HG02840 (cell line): Measurements from ENCODE around the gene MTMR6.

Experiments used
- ATAC-seq: cut with Tn5 transposase; IDR thresholded peaks from one replicate; pipeline ENCODE4 v1.9.1; 2021; ENCODE audit warnings: mild to moderate bottlenecking, moderate library complexity, moderate number of reproducible peaks; ENCODE audit not compliant: unreplicated experiment, low FRiP score

The MTMR6 gene

DNA sequence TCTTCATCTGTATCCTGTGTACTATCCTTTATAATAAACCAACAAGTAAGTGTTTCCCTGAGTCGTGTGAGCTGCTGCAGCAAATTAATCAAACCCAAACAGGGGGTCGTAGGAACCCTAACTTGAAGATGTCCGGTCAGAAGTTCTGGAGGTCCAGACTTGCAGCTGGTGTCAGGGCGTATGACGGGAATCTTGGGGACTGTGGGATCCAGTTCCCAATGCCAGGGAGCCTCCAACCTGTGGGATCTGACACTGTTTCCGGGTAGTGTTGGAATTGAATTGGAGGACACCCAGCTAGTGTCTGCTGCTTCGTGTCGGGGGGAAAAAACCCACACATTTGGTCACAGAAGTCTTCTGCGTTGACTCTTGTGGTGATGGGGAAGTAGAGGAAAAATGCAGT, 63.1 kb downstream of the MTMR6 start:
- ATAC-seq, result no peak

DNA sequence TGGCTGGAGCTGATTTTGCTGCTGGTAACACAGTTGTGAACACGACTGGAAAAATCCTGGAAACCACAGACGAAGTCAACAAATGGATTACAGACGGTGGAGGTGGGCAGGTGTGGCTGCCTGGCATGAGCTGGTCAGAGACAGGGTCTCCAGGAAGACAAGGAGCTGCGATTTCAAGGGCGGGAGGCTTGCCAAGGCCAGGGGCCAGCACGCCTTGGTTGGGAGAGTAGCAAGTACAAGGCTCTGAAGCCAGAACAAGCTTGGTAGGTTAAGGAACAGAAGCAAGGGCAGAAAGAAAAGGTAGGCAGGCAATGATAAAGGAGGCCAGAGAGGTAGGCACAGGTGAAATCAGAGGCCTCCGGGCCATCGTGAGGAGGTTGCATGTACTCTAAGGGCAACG, 64.5 kb downstream of the MTMR6 start:
- ATAC-seq, result no peak

DNA sequence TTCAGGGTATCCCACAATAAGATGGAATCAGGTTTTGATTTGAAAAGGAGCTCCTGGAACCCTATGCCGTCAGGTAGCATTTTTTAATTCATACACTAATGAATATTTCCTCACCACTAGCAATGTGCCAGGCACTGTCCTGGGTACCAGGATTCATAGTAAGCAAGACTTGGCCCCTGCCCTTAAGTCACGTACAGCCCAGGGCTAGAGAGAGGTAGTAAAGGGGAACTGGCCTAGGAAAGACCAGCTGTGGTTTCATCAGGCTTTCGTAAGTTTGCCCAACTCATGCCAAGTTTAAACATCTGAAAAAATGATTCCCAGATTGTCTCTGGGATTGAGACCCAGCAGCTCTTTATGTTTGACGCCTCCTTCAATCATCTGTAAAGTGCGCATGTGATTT, 69.3 kb downstream of the MTMR6 start:
- no peak for ATAC-seq

DNA sequence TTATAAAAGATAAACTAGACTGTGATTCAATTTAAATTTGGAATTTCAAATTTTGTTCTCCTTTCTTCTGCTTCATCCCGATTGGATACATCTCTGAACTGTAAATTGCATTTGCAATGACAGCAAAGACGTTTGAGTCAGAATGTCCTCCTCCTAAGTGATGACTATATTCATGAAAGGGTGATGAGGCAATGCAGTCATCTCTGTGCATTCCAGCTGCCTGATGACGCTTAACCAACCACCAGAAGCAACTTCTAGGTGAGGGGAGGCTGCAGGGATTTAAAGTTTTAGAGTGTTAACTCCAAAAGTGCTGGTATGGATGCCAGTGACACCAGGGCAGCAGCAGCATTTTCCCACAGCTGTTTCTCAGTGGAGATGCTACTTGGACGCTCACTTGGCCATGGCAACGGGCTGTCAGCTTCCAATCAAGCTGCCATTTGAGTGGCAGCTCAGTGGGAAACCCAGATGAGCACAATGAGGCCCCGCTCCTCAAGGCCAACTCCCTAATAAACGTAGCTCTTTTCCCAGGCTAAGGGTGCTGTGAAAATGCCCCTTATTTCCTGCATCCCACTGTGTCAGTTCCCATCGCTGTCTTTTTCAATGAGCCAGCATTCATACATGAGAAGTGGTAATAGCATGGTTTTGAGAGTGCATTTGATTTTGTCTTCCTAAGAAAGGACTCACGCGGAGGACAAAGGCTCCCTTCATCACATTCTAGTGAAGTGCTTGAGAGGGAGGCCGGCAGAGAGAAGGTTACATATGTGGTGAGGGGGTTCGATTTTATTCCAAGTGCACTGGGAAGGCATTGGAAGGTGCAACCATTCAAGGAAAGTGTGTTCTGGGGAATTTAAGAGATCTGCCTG, 70.0 kb downstream of the MTMR6 start:
- ATAC-seq, result no peak

DNA sequence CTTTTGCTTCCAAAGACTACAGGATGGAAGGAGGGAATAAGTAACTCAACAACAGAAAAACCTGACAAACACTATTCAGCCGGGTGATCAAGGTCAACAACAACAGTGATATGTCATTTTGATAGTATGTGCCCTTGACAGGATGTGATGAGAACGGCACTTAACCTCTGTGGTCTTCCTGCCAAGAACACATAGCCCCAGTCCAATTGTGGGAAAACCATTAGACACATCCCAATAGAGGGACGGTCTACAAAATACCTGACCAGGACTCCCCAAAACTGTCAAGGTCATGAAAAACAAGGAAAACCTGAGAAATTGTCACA, 72.1 kb downstream of the MTMR6 start:
- ATAC-seq, result no peak

DNA sequence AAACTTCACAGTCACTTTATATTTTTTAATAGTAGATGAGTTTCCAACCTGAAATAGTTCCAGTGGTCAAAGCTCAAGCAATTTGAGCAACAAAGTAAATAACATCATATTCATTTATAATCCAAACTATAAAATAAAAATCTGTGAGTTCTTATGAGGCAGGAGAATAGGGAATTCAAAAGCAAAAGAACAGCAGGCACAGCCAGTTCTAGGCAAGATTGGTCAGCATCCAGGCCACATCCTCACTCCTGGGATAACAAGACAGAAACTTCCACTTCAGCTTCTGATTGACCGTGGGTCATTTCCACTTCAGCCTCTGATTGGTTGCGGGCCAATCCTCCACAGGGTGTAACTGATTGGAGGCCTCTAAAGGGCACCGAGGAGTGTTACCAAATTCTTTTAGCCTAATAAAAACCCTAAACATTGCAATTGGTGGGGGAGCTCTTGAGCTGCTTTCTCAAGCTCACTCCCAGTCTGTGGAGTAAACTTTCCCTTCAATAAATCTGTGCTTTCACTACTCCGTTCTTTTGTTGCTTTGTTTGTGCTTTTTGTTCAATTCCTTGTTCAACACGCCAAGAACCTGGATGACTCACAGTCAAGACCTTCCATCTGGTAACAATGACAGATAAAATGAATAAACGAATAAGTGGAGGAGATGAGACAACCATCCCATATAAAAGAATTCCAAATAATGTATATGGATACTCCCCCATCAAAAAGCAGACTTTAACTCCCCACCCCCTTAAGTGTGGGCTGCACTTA, 72.6 kb downstream of the MTMR6 start:
- ATAC-seq, result no peak

DNA sequence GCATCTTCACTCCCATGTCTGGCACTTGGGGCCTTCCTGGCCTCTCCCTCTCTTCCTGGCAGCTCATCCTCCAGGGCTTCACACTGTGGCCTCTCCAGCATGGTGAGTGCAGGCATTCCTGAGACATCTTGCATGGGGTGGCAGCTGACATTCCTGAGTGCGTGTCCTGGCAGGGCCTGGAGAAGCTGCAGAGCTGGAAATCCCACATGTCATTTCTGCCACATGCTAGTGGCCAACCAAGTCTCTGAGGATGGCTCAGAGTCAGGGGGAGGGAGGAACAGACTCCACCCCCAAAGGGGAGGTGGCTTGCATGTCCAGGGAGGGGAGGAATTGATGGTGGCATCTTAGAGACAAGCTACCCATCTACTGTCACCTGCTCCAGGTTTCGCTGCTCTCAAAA, 73.6 kb downstream of the MTMR6 start:
- no peak for ATAC-seq

DNA sequence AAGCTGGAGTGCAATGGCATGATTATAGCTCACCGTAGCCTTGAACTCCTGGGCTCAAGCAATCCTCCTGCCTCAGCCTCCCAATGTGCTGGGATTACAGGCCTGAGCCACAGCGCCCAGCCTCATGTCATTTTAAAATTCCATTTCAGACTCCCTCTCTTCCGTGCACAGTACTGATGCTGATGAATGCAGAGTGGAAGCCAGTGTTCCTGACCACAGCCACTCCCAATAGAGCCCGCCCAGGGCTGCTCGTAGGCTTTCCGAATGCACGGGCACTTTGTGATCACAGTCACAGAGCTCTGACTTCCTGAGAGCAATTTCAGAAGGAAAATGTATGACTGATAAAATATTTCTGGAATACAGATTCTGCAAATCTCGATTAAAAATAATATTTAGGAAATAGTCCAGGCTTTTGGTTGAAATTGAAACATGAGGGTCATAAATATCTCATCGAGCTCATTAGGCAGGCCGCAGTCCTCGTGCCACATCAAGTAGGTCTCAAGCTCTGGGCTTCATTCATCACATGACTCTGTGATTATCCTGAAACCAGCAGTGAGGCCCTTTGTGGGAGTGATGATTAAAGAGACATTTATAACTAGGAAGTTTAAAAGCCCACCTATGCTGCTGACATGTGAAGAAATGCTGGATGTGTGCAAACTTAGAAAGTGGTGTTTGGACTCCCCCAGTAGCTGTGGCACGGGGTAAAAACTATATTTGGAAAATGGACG, 76.3 kb downstream of the MTMR6 start:
- ATAC-seq, result no peak

DNA sequence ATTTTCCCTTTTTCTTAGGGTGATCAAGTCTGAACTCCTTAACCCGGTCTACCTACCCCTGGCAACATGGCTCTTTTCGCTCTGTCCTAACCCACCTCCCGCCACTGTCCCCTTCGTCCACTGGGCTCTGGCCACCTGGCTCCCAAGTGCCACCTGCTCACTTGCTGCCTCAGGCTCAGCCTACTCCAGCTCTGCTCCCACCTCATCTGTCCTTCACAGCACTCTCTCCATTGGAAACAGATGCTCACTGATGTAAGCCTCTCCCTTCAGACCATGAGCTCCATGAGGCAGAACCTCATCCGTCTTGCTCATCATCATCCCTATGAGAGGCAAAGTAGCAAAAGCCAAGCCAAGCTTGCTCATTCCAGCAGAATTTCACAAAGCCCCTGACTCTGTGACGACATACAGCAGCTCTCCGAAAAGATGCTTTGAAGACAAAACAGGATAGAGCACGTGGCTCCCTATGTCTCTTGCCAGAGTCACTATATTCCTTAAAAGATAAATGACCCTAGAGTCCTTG, 79.9 kb downstream of the MTMR6 start:
- no peak for ATAC-seq

DNA sequence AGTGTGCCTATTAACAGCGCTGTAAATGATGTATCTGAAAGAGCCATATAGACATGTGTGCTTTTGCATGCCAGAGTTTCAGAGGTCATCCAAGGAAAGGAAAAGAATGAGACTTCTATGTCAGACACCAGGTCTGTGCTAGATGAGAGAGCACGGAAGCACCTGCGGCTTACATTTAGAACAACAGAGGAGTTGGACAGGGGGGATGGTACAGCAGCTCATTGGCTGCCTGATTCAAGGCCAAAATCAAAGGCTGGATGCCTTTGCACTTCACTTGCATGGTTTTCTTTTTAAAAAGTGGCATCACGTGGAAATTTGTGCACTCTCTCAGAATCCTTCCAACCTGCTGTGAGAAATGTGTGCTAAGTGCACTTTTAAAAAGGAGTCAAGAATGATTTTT, 82.4 kb downstream of the MTMR6 start:
- ATAC-seq, result no peak

DNA sequence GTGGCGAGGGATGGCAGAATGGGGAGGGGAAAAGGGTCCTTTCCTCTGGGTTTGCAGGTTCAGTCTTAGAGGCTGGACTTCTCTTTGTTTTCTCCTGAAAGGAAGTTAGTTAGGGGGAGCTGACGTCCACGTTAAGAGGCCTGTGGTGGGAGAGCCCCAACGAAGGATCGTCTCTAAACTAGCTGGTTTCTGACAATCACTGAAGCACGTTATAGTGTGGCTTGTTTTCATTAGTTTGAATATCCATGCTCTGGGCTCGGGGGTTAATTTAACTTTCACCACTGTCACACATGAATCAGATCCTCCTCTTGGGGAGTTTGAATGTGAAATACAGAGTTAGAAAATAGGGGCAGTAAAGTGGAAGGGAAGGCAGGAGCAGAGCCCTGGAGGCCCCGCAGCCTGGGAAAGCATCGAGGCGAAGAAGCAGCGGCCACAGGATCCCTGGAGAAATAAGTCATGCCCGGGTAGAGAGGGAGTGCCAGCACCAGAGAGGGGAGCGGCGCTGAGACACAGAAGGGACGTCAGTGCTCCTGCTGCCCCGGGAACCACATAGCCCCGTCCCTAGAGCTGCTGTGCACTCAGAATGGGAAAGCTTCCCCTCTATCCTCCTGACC, 84.1 kb downstream of the MTMR6 start:
- ATAC-seq, result no peak

DNA sequence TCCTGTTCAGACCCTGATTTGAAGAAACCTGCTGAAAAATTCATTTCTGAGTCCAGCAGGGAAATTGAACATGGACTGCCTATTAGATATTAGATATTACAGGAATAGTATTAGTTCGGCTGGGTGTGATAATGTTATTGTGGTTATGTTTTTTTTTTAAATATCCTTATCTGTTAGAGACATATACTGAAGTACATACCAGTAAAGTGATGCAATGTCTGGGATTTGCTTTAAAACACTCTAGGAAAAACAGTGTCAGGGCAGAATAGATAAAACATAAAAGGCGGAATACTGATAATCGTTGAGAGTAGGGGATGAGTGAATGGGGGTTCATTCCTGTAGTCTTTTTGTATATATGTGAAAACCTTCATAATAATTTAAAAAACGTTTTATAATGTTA, 86.5 kb downstream of the MTMR6 start:
- no peak for ATAC-seq

DNA sequence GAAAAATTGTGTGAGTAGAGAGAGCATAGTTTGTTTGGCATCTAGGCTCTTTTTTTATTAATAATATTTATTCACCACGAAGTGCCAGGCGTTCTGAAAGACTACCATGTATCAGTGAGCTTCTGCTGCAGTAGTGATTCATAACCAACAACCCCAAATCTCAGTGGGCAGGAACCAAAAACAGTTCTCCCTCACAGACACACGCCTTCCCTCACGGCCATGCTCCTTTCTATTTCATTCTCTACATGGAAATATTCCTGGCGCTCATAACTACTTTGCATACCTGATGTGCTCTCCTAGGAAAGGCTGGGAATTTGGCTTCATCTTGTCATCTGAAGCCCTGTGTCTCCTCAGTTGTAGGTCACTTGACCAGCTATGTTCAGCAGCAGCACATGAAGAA, 88.6 kb downstream of the MTMR6 start:
- no peak for ATAC-seq

DNA sequence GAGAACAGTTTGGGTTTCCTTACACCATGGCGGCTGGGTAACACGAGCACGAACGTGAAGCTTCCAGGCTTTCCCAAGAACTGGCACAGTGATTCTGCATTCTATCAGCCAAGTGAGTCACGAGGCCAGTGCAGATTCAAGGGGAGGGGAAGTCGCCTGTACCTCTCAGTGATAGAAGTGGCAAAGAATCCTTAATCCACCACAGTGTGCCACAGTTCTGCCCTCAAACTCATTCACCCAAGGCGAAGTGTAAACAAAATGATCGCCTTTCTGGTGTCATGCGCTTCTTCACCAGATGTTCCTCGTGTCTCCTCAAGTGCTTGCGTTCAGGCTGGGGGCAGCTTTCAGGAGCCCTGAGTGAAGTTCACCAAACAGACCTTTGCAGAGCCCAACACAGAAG, 90.3 kb downstream of the MTMR6 start:
- ATAC-seq, result no peak
